Hematopoietic multipotent progenitor cell treated with erythropoietin and hydrocortisone succinate and interleukin-3 and kit ligand, for 8 days (in vitro differentiated cells): ENCODE results near the gene CDC37L1.
"Not testable (repeated sequence)": the region's sequence is repeated elsewhere in the genome, so short reads cannot be mapped to it uniquely, and the experiment has no call there.

ENCODE experiments used
- DNase-seq: peaks from one replicate; pipeline ENCODE4 v3.0.0-alpha.2; 2015

Gene CDC37L1

GRCh38 chr9:4717815-4718214 lies 38.4 kb downstream of the CDC37L1 start:
- no peak for DNase-seq

- DNase-seq, result no peak
Measured at GRCh38 chr9:4718911-4719310, 39.5 kb downstream of the CDC37L1 start.

- no peak for DNase-seq
Measured at GRCh38 chr9:4721736-4722135, 42.4 kb downstream of the CDC37L1 start.

GRCh38 chr9:4725706-4726442 lies 46.5 kb downstream of the CDC37L1 start:
- no peak for DNase-seq

GRCh38 chr9:4727593-4727992 lies 48.2 kb downstream of the CDC37L1 start:
- no peak for DNase-seq

- no peak for DNase-seq
Measured at GRCh38 chr9:4732890-4733289, 53.5 kb downstream of the CDC37L1 start.

GRCh38 chr9:4734150-4734549 lies 54.8 kb downstream of the CDC37L1 start:
- DNase-seq, result no peak

GRCh38 chr9:4738866-4739586 lies 59.7 kb downstream of the CDC37L1 start:
- no peak for DNase-seq

GRCh38 chr9:4739587-4740387 lies 60.4 kb downstream of the CDC37L1 start:
- peak; percentile 38 for DNase-seq

- no peak for DNase-seq
Measured at GRCh38 chr9:4740388-4740637, 60.9 kb downstream of the CDC37L1 start.

- DNase-seq, result peak; percentile 87
Measured at GRCh38 chr9:4740638-4741364, 61.4 kb downstream of the CDC37L1 start, which contains the start of gene AK3. Gene AK3 (minus strand): TSS chr9:4741202. CDS start chr9:4741087, 115 bp downstream.

- DNase-seq, result peak; percentile 47
Measured at GRCh38 chr9:4741365-4742089, 62.2 kb downstream of the CDC37L1 start.

GRCh38 chr9:4742246-4742645 lies 62.9 kb downstream of the CDC37L1 start:
- no peak for DNase-seq

GRCh38 chr9:4743131-4743875 lies 63.9 kb downstream of the CDC37L1 start:
- no peak for DNase-seq

GRCh38 chr9:4746278-4747030 lies 67.1 kb downstream of the CDC37L1 start:
- DNase-seq, result no peak

GRCh38 chr9:4748612-4749011 lies 69.2 kb downstream of the CDC37L1 start:
- DNase-seq, result no peak

- peak; percentile 81 for DNase-seq
Measured at GRCh38 chr9:4750023-4750673, 70.8 kb downstream of the CDC37L1 start.

GRCh38 chr9:4754530-4754929 lies 75.2 kb downstream of the CDC37L1 start:
- DNase-seq, result not testable (repeated sequence)

- DNase-seq, result no peak
Measured at GRCh38 chr9:4755026-4755609, 75.7 kb downstream of the CDC37L1 start.

GRCh38 chr9:4756420-4756819 lies 77.1 kb downstream of the CDC37L1 start:
- no peak for DNase-seq
